Measurements from ENCODE around the gene CTTNBP2NL.
"Not testable (repeated sequence)": the region's sequence is repeated elsewhere in the genome, so short reads cannot be mapped to it uniquely, and the experiment has no call there.

Gene CTTNBP2NL

GRCh38 chr1:112435448-112435847, 39.4 kb downstream of the CTTNBP2NL start:
- TF ChIP-seq CTCF (IDR thresholded peaks at IDR 0.05; ENCODE audit: low read depth, low read length) = no peak
- H3K4me3 ChIP-seq (ENCODE audit: low read depth, low read length) = no peak overlapping the region

- TF ChIP-seq CTCF (IDR thresholded peaks at IDR 0.05; ENCODE audit: low read depth, low read length) = no peak
- no peak overlapping the region for H3K4me3 ChIP-seq (ENCODE audit: low read depth, low read length)
Observed at GRCh38 chr1:112436384-112437156, 40.6 kb downstream of the CTTNBP2NL start.

GRCh38 chr1:112438156-112438555, 42.1 kb downstream of the CTTNBP2NL start:
- H3K4me3 ChIP-seq (ENCODE audit: low read depth, low read length) = not testable (repeated sequence)

GRCh38 chr1:112439592-112439991, 43.6 kb downstream of the CTTNBP2NL start:
- no peak for TF ChIP-seq CTCF (IDR thresholded peaks at IDR 0.05; ENCODE audit: low read depth, low read length)

GRCh38 chr1:112440574-112440973, 44.6 kb downstream of the CTTNBP2NL start:
- TF ChIP-seq CTCF (IDR thresholded peaks at IDR 0.05; ENCODE audit: low read depth, low read length) = no peak
- no peak overlapping the region for H3K4me3 ChIP-seq (ENCODE audit: low read depth, low read length)

More at GRCh38 chr1:112439592-112439991, 43.6 kb downstream of the CTTNBP2NL start:
- no peak overlapping the region for H3K4me3 ChIP-seq (ENCODE audit: low read depth, low read length)

- H3K4me3 ChIP-seq (ENCODE audit: low read depth, low read length) = no peak overlapping the region
- TF ChIP-seq CTCF (IDR thresholded peaks at IDR 0.05; ENCODE audit: low read depth, low read length) = no peak
Observed at GRCh38 chr1:112444269-112444668, 48.3 kb downstream of the CTTNBP2NL start.

- no peak for TF ChIP-seq CTCF (IDR thresholded peaks at IDR 0.05; ENCODE audit: low read depth, low read length)
Observed at GRCh38 chr1:112445596-112445995, 49.6 kb downstream of the CTTNBP2NL start.

GRCh38 chr1:112446411-112446810, 50.4 kb downstream of the CTTNBP2NL start:
- no peak overlapping the region for H3K4me3 ChIP-seq (ENCODE audit: low read depth, low read length)
- TF ChIP-seq CTCF (IDR thresholded peaks at IDR 0.05; ENCODE audit: low read depth, low read length) = no peak

More at GRCh38 chr1:112445596-112445995, 49.6 kb downstream of the CTTNBP2NL start:
- no peak overlapping the region for H3K4me3 ChIP-seq (ENCODE audit: low read depth, low read length)
